Right ventricle myocardium superior (tissue), 1 donor: ENCODE data around the gene CD164L2. TPM values are rescaled to one million over a fixed set of nuclear protein-coding genes. Genes with fewer than 3 reads are reported as not detected.
"Not testable (repeated sequence)": the region's sequence is repeated elsewhere in the genome, so short reads cannot be mapped to it uniquely, and the experiment has no call there.

ENCODE experiments used
- ATAC-seq: fragments of 200-7000 bp; cut with Tn5 transposase; one replicate; pipeline ENCODE4 v1.9.1; 2020; ENCODE audit warnings: mild to moderate bottlenecking; ENCODE audit not compliant: poor library complexity
- DNase-seq: peaks from one replicate; pipeline ENCODE4 v3.0.0-alpha.2; 2020
- intact Hi-C: fragments of 100-400 bp; cut with DNase I; formaldehyde crosslinking; loops from one replicate; pipeline ENCODE4 v1.11.2; 2022
- long read RNA-seq: library from polyadenylated mRNA; unstranded; transcript quantifications from one replicate; pipeline ENCODE4 v2.0.0, GENCODE V29; 2021
- total RNA-seq: library from RNA; stranded (reverse); fragmentation: NEBNext Ultra II Directional; extraction: Animal tissue kit (Norgen Biotek cat#: 25700); gene quantifications from one replicate; pipeline ENCODE4 v1.2.1, GENCODE V29; 2021
- donor health status: DM: no; HTN: yes; CAD: no; lungs with severe emphysema.

Gene CD164L2
- not detected for total RNA-seq
- long read RNA-seq, result 0 reads

DNA sequence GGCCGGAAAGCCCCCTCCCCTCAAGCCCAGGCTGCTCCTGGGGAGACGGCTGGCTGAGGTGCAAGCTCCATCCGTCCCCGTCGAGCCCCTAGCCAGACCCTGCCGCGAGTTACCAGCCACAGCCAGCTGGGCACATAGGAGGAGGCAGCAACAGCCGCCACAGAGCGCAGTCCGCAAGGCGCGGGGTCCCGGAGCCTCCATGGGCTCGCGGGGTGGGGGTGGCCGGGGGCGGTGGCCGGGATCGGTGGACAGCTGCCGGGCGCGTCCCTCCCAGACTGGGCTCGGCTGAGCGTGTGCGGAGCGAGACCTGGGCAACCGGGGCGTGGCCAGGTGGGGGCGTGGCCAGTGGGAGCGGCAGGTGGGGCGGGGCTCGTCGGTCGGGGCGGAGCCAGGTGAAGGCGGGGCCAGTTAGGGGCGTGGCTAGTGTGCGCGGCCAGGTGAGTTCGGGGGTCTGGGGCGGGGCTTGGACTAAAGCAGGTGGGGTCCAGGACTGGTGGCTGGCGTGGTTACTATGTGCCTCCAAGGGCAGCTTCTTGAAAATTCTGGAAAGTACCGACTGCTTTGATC, at the start of gene CD164L2:
Gene CD164L2 (minus strand): TSS at position 295 of the 567 bp plus-strand sequence. CDS start 94 bp downstream, at position 201.
- DNase-seq (no peak), ATAC-seq (no peak)
- intact Hi-C loops, result no loop called here

DNA sequence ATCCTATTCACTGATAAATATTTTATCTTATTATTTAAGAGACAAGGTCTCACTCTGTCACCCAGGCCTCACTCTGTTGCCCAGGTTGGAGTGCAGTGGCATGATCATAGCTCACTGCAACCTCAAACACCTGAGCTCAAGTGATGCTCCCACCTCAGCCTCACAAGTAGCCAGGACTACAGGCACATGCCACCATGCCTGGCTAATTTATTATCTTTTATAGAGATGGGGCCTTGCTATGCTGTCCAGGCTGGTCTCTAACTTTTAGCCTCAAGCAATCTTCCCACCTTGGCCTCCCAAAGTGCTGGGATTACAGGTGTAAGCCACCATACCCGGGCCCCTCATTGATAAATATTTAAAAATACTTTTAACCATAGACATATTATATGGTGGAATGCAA, 49.6 kb upstream of the CD164L2 start:
- not testable (repeated sequence) for ATAC-seq, DNase-seq
- intact Hi-C loops, result loop anchor here (10.0 kb wide), 1 partner anchor 52 kb away; no protein-coding TSS in a partner anchor

DNA sequence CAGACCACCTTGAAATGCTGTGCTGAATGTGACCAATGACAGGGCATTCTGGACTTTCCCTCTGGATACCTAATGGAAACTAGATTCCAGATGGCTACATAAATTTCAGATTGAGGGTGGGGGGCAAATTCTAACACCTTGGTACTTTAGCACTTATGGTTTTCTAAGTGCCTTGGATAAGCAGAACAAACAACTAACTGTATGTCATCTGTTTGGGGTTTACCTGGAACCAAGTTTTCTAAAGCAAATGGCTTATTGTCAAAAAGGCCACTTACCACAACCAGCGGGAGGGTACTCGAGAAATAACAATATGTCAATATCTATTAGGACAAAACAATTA, 48.4 kb upstream of the CD164L2 start:
- DNase-seq (no peak), ATAC-seq (no peak)
- intact Hi-C loops, result loop anchor here (10.0 kb wide), 1 partner anchor 53 kb away; no protein-coding TSS in a partner anchor

DNA sequence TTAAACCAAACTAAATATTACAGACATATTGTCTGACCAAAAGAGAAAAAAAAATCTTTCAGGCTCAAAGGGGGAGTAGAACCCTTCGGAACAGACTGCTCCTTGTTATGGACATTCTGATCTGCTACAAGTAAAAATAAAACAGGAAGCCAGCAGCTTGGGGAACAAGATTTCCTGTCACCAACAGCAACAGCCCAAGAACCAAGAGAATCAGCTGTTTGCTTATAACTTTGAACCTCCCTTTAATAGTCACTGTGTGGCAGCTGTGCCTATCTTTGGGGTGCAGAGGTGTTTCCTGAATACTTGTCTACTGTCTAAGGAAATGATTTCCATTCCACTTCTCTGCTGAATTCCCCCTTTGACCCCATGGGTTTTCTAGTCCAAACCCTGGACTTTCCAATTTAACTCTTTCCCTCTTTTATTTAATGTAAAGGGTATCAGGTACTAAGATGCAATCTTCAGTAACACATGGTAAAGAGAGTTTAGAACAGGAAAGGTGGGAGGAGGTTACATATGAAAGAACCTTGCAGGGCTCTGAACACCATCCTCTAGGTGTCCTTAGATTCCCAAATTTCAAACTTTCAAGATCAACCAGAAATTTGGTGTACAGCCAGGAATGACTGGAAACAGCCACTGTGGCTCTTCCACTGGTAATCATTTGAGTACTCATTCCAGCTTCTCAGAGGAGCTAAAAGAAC, 47.9 kb upstream of the CD164L2 start:
- DNase-seq (no peak), ATAC-seq (peak; percentile 54)
- intact Hi-C loops, result loop anchor here (10.0 kb wide), 1 partner anchor 54 kb away; no protein-coding TSS in a partner anchor

DNA sequence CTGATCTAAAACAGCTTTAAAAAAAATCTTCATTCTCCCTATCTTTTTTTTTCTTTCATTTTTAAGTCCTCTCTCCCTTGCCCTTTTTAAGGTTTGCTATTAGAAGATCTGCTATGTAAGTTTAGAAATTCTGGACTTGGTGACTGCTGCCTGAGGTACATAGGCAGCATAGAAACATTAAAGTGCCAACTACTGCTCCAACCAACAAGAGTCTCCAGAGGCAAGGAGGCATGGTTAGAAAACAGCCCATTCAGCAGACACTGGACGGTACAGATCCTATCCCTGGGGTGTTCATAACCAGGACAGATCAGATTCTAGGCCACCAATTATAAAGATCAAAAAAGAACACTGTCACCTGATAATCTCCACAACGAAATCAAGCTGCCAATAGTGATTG, 45.9 kb upstream of the CD164L2 start:
- ATAC-seq (peak; percentile 17), DNase-seq (no peak)
- intact Hi-C loops, result no loop called here

DNA sequence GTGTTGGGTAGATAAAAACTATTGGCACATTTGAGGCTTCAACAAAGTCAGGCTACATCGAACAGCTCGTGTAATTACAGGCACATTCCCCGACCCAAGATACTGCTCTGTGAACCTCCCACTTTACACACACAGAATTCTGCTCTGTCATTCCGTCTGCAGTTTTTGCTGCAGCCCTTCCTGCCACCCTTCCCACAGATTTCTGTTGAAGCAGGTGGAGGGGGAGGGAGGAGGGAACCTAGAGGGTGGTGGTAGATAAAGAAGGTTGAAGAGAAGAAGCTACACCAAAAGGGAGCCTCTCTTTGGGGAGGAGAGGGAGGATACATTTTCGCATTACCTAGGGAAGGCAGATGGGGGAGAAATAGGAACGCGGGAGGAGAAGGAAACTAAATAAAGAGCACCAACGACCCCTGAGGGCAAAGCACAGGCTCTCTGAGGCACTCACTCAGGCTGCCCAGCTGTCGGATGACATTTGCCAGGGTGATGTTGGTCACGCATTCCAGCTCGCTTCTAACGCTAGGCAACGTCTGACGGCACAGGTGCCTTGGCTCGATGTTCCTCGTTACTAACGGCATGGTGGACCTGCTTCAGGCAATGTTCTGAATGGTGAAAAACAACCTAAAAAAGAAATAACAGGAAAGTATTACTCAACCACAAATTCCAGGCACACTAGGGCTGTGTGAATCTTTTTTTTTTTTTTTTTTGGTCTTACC, 45.3 kb upstream of the CD164L2 start:
- intact Hi-C loops, result no loop called here
- DNase-seq, result peak; percentile 68
- peak; percentile 69 for ATAC-seq

DNA sequence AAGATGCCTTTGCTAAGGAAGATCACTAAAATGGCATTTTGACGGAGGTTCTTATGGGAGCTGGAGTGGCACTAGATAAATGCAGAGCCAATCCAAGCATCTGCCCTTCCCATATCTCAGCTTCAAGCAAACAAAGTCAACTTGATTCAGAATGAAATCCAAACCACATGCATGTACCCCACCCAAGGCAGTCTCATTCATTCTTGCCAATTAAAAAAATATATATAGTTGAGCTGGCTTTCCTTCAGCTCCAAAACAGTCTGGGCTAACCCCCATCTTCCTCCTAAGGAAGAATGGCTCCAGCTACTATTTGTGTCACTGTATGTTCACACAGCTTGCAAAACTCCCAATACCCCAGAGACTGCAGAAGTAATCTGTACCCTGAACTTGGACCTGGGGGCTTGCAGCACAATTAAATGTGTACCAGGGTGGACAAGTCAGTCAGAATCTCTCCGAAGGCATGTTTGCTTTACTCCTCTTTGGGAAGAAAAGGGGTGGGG, 44.7 kb upstream of the CD164L2 start:
- intact Hi-C loops, result no loop called here
- peak; percentile 1 for ATAC-seq
- DNase-seq, result no peak

DNA sequence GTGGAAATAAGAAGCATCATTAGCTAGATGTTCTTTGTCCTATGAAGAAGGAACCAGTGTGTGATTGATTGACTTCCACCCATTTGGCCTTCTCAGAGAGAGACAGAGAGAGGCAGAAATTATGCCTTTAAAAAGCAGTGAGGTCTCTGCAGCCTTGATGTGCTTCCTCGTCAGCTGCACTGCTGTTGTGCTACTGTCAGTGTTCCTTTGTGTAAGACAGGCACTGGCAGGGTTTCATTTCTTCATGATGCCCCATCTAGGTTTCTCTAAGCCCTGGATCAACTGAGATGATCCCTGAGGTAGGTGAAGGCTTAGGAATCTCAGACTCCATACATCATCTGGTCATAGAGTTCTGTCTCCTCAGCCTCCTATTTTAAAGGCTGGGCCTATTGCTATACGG, 44.2 kb upstream of the CD164L2 start:
- no peak for DNase-seq
- no peak for ATAC-seq
- intact Hi-C loops, result no loop called here

DNA sequence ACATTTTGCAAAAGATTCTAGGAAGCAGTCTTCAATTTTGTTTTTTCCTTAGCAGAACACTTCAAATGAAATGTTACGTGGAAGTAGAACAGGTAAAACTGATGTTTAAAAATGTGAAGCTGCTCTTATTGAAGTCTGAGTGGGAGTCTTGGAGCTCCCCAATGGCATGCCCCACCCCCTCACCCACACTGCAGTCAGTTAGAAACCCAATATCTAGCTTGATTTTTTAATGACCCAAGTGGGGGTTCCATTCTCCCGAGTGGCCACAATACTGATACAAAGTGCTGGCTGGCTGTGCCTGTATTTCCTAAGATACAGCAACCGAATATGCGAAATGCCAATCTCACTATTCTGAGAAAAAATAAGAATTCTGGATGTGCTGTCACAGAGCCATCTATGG, 40.6 kb upstream of the CD164L2 start:
- DNase-seq (no peak), ATAC-seq (no peak)
- intact Hi-C loops, result no loop called here

DNA sequence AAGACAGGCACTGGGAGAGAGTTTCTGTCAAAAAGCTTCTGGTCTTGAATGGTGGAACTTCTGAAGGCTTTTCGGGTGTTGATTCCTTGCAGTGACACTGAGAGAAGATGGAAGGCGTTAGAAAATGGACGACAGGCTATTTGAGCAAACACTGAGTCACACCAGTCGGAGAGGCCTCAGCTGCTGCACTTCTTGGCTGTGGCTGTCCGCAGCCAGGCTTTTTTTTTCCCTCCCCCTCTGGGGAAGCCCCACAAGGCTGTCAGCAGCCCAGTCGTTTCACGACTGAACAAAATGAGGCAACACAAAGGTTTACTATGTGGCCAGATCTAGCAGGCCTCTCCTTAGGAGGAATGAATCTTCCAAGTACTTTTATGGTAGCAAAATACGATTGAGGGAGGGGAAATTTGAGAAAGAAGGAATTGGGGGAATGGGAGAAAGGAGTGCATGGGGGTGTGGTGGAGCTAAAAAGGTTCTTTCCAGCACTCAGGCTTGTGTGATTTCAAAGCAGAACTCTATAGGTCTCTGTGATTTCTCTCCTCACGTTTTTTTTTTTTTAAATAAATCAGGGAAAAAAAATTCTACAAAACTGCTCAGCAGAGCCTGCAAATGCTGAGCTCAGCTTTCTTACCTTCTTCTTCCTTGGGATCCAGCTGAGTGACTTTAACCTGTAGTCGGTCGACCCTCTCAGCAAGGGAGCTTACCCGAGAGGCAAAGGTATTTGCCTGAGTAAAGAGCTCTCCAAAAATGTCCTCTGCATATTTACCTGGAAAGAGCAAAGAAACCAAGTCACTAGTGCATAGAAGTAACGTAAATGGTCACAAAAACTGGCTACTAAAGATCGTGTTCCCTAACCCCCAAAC, 35.4 kb upstream of the CD164L2 start:
- peak; percentile 78 for DNase-seq
- intact Hi-C loops, result no loop called here

DNA sequence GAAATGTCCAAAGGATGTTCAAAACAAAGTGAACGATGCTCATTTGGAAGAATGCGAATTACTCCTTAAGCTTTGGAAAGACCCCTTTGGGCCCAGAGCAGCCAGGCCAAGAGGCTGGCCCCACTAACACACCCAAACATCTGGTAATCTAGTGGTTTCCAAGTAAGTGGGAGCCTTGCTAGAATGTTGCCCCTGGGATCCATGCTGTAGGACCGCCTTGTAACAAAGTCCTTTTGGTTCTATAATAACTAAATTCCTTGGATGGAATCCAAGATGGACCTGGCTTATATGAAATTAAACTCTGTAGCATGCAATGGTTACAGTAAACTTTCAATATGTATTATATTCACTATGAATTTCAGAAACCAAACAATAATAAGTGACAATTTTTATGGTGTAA, 34.6 kb upstream of the CD164L2 start:
- no peak for ATAC-seq
- intact Hi-C loops, result no loop called here
- no peak for DNase-seq

More for the DNA sequence above, 35.4 kb upstream of the CD164L2 start:
- peak; percentile 90 for ATAC-seq

DNA sequence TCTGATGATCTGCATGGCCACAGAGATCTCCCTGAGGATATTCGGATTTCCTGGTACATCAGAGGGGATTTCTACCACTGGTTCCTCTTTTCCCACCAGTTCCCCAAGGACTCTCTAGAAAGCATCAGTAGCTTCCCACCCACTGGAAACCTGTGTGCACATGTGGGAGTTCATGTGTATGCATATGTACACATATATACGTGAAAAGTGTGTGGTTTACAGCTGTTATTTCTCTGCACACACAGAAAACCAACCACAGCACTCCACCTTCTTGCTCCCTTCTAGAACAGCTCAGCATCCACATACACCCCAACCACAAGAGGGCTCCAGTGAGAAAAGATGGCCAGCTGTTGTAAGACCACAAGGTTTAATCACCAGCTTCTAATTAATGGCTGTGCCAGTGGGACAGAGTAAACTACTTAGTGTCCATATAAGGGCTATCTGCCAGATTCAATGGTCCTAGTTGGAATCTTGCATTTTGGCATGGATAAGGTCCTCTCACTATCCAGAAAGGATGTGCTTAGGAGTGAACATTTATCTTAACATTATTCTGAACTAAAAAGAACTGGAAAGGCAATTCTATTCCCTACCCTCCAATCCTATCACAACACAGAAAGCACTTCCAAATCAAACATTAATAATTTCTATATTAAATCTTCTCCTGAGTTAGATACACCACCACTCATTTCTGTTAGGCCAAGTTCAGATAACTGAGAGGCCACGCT, 33.4 kb upstream of the CD164L2 start:
- no peak for DNase-seq
- peak; percentile 16 for ATAC-seq
- intact Hi-C loops, result no loop called here

DNA sequence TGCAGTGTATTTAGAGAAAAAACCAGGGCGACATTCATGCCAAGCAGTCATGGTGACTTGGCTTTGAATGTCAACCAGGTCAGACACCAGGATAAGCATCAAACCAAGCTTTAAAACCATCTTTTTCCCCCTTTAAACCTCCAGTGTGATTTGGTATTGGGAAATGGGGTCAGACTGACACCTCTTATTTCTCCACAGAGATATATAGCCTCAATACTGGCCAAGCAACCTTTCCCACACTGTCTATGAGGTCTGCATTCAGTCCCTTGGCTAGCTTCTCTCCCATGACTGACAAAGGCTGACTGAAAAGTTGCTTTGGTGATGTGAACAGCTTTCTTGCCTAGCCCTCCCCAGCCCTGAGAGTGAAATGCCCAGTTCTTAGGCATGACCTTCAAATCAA, 31.0 kb upstream of the CD164L2 start:
- ATAC-seq, result no peak
- intact Hi-C loops, result no loop called here
- DNase-seq, result no peak

DNA sequence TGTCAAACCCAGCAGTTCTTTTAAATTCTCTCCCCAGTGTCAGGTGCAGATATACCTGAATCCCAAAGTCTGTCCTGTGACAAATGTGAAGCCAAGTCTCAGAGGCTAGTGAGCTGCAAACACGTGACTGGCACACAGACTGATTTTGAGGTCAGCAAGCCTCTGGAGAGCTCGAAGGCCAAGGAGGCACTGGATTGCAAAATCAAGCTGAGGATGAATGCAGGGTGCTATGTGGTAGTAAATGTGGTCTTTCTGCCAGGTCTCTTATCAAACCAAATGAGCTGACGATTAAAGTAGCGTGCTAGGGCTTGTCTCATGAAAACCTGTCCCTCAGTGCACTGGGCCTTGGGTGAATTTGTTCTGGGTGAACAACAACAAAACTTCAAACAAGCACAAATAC, 29.9 kb upstream of the CD164L2 start:
- DNase-seq, result peak; percentile 51
- intact Hi-C loops, result no loop called here
- ATAC-seq, result peak; percentile 77

DNA sequence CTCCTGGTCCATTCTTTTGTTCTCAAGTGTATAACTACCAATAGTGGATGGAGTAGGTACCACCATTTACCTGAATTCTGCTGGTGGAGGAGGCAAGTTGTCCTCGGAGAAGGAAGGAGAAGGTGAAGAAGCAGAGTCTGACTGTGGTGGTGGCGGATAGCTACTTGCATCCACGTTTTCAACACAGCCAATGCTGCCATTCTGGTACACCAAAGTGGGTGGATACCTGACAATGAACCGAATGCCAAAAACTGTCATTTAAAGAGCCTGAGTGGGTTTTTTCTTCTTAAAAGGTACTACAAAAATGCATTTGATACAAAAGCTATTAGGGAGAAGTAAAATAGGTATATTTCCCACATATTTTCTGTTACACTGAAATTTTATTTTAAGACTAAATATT, 29.4 kb upstream of the CD164L2 start:
- DNase-seq (no peak), ATAC-seq (no peak)
- intact Hi-C loops, result no loop called here

DNA sequence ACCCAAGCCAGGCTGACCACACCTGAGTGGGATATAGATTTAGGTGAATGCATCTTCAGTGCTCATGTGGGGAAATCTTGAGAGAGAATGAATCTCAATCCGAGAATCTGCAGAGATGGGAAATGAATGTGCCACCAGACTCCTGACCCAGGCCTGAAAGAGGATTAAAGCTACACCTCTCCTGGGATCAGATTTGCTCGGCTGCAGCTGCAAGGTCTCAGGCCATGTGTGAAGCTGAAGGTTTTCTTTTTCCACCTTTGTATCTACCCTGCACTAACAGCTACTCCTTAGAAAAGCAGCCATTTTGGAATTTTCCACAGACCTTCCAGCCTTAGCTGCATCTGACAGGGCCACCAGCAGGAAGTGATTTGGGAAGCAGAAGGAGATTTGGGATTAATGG, 27.6 kb upstream of the CD164L2 start:
- intact Hi-C loops, result no loop called here
- ATAC-seq (no peak), DNase-seq (no peak)

DNA sequence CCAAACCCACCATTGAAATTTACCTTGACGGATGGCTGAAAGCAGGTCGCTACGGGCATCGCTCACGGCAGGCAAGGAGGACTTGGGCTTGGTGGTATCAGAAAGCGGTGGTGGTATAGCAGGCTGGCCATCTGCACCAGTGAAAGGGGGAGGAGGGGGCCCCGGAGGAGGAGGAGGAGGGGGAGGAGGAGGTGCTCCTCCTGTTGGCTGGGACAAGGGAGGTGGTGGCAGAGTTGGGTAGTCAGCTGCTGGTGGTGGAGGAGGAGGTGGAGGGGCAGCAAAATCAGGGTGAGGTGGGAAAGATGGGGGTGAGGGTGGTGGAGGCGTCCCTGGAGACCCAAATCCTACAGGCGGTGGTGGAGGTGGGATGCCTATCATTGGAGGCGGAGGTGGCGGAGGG, 26.5 kb upstream of the CD164L2 start:
- ATAC-seq (no peak), DNase-seq (no peak)
- intact Hi-C loops, result loop anchor here (10.0 kb wide), 1 partner anchor 255 kb away; no protein-coding TSS in a partner anchor

DNA sequence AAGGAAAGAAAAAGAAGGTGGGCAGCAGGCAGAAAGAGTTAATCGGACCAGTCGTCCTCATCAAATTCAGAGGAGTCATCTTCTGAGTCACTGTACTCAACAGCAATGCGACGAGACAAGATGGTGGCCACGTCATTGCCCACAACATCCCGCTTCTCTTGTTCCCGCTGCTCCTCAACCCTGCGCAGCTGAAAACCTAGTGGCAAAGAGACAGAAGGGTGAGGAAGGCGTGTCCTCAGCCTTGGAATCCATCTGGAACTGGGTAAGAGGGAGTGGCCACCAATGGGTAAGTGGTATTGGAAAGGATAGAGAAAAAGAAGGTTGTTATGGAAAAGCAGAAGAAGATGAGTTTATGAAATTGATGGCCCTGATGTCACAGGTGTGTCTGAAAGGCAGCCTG, 25.0 kb upstream of the CD164L2 start:
- intact Hi-C loops, result loop anchor here (10.0 kb wide), 1 partner anchor 257 kb away; no protein-coding TSS in a partner anchor
- DNase-seq (no peak), ATAC-seq (no peak)
